Epidermal melanocyte (primary cell): ENCODE measurements around the gene HIC1.

ENCODE experiments used
- DNase-seq: peaks from one replicate; pipeline ENCODE4 v3.0.0; 2011; ENCODE audit warnings: low spot score; ENCODE audit not compliant: insufficient read length

The HIC1 gene

GRCh38 chr17:2102931-2103809, 48.3 kb downstream of the HIC1 start:
- DNase-seq = no peak

- no peak for DNase-seq
Observed at GRCh38 chr17:2105663-2106062, 50.8 kb downstream of the HIC1 start.

GRCh38 chr17:2106308-2106955, 51.5 kb downstream of the HIC1 start:
- DNase-seq = no peak

- DNase-seq = no peak
Observed at GRCh38 chr17:2107050-2107449, 52.1 kb downstream of the HIC1 start.

GRCh38 chr17:2107506-2107905, 52.6 kb downstream of the HIC1 start:
- DNase-seq = no peak

GRCh38 chr17:2108170-2108569, 53.3 kb downstream of the HIC1 start:
- DNase-seq = no peak

- no peak for DNase-seq
Observed at GRCh38 chr17:2110436-2110835, 55.5 kb downstream of the HIC1 start.

- DNase-seq = no peak
Observed at GRCh38 chr17:2111691-2112090, 56.8 kb downstream of the HIC1 start.
